ENCODE results near the gene ZNF217.

Gene ZNF217

DNA sequence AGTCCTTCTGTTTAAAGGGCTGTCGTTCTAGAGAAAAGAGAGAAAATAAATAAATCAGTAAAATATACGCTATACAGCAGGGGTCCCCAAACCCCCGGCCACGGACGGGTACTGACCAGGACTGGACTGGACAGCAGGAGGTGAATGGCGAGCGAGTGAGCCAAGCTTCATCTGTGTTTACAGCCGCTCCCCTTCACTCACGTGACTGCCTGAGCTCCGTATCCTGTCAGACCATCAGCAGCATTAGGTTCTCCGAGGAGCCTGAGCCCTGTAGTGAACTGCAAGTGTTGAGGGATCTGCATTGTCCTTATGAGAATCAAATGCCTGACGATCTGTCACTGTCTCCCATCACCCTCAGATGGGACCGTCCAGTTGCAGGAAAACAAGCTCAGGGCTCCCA lies 76.5 kb downstream of the ZNF217 start:
- Histone ChIP-seq H3K4me3 (ENCODE audit: low read length, poor library complexity, severe bottlenecking) (no peak overlapping the region), H3K79me2 (ENCODE audit: insufficient read depth, low read length) (no peaks in the 10 kb centered on the region)

More for the DNA sequence above, 76.5 kb downstream of the ZNF217 start:
- Histone ChIP-seq H4K20me1 (ENCODE audit: insufficient read depth, low read length, poor library complexity, severe bottlenecking) (no peaks in the 10 kb centered on the region), H3K27me3 (ENCODE audit: insufficient read depth, low read length, poor library complexity, severe bottlenecking) (no peaks in the 10 kb centered on the region), H3K9me3 (ENCODE audit: insufficient read depth, low read depth, low read length) (no peaks in the 10 kb centered on the region), H3K4me2 (ENCODE audit: low read depth, low read length, poor library complexity, severe bottlenecking) (no peak overlapping the region), H3K4me1 (ENCODE audit: insufficient read depth, low read length, poor library complexity, severe bottlenecking) (no peaks in the 10 kb centered on the region), H3K36me3 (ENCODE audit: insufficient read depth, low read length) (no peaks in the 10 kb centered on the region), H3F3A (ENCODE audit: low read depth) (no peaks in the 10 kb centered on the region), H2AFZ (ENCODE audit: low read length) (no peak overlapping the region), H3K9ac (ENCODE audit: low read depth, low read length, poor library complexity, severe bottlenecking) (no peak overlapping the region), H3K9me2 (replicated peaks; ENCODE audit: low read depth, low read length) (no peaks in the 10 kb centered on the region)
- TF ChIP-seq, protein P1, sequence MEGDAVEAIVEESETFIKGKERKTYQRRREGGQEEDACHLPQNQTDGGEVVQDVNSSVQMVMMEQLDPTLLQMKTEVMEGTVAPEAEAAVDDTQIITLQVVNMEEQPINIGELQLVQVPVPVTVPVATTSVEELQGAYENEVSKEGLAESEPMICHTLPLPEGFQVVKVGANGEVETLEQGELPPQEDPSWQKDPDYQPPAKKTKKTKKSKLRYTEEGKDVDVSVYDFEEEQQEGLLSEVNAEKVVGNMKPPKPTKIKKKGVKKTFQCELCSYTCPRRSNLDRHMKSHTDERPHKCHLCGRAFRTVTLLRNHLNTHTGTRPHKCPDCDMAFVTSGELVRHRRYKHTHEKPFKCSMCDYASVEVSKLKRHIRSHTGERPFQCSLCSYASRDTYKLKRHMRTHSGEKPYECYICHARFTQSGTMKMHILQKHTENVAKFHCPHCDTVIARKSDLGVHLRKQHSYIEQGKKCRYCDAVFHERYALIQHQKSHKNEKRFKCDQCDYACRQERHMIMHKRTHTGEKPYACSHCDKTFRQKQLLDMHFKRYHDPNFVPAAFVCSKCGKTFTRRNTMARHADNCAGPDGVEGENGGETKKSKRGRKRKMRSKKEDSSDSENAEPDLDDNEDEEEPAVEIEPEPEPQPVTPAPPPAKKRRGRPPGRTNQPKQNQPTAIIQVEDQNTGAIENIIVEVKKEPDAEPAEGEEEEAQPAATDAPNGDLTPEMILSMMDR (conservative IDR thresholded peaks at IDR 0.05; ENCODE audit: low read length): no peak
- TF ChIP-seq EZH2phosphoT487 (IDR thresholded peaks at IDR 0.05; ENCODE audit: borderline replicate concordance): no peak

Data from Loucy (cell line).